Choroid plexus epithelial cell (primary cell): ENCODE measurements around the gene ANAPC16.

Experiments used
- DNase-seq: peaks from one replicate; pipeline ENCODE4 v3.0.0-alpha.2; 2010; ENCODE audit warnings: low read depth
- H3K4me3 ChIP-seq: 2 replicates; pipeline ENCODE4 v1.5.1; 2011; ENCODE audit warnings: low read depth, mild to moderate bottlenecking, control low read depth, low read length, moderate library complexity
- CTCF ChIP-seq: conservative IDR thresholded peaks from 2 replicates; pipeline ENCODE4 v1.5.1; 2011; ENCODE audit warnings: low read depth, mild to moderate bottlenecking, control low read depth, inconsistent platforms, low read length, moderate library complexity

ANAPC16 gene

GRCh38 chr10:72259491-72260238 lies 43.9 kb downstream of the ANAPC16 start:
- H3K4me3 ChIP-seq: no peak overlapping the region
- DNase-seq: peak; percentile 86
- TF ChIP-seq CTCF: no peak

GRCh38 chr10:72260239-72260975 lies 44.6 kb downstream of the ANAPC16 start:
- no peak for TF ChIP-seq CTCF
- peak overlapping the region; percentile 57 for H3K4me3 ChIP-seq

GRCh38 chr10:72260976-72261783 lies 45.4 kb downstream of the ANAPC16 start:
- H3K4me3 ChIP-seq: peak overlapping the region; percentile 57
- peak; percentile 28 for TF ChIP-seq CTCF
- DNase-seq: no peak

More at GRCh38 chr10:72260239-72260975, 44.6 kb downstream of the ANAPC16 start:
- peak; percentile 94 for DNase-seq

GRCh38 chr10:72261784-72262404 lies 46.1 kb downstream of the ANAPC16 start:
- H3K4me3 ChIP-seq: no peak overlapping the region
- DNase-seq: no peak

GRCh38 chr10:72263613-72264241 lies 47.9 kb downstream of the ANAPC16 start:
- DNase-seq: no peak
- no peak for TF ChIP-seq CTCF
- H3K4me3 ChIP-seq: no peak overlapping the region

More at GRCh38 chr10:72261784-72262404, 46.1 kb downstream of the ANAPC16 start:
- no peak for TF ChIP-seq CTCF

GRCh38 chr10:72264536-72264935 lies 48.7 kb downstream of the ANAPC16 start:
- no peak for TF ChIP-seq CTCF
- DNase-seq: no peak
- no peak overlapping the region for H3K4me3 ChIP-seq
